Body of pancreas (tissue), 4 donors: ENCODE results near the gene ADGRB3.

Experiments
- POLR2A ChIP-seq, 3 donors: fragments of 450-650 bp; IDR thresholded peaks; one replicate each; pipeline ENCODE4 v1.6.1; 2016; ENCODE audit warnings: antibody characterized with exemption in 3 of 3, mild to moderate bottlenecking in 2 of 3
- TF ChIP-seq, protein P1 (sequence below), 7 experiments: fragments of 450-650 bp in 4 of 7; fragments of 200-600 bp in 3 of 7; sonication (generic) in 3 of 7; IDR thresholded peaks; one replicate each; pipeline ENCODE4 v1.5.1; 2016 to 2019; ENCODE audit warnings: antibody characterized with exemption in 7 of 7

DNA sequence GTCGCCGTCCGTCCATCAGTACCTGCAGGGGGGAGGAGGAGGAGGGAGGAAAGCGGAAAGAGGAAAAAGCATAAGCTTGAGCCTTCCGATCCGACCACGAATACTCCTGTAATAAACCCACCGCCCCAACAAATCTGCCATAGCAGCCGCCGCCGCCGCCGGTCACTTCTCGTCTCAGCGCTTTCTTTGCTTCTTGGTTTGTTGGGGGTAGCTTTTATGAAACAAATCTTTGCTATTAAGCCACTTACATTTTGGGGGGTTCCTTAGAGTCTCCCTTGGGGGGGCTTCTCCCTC lies 277 bp downstream of the ADGRB3 start:
- TF ChIP-seq, protein P1, sequence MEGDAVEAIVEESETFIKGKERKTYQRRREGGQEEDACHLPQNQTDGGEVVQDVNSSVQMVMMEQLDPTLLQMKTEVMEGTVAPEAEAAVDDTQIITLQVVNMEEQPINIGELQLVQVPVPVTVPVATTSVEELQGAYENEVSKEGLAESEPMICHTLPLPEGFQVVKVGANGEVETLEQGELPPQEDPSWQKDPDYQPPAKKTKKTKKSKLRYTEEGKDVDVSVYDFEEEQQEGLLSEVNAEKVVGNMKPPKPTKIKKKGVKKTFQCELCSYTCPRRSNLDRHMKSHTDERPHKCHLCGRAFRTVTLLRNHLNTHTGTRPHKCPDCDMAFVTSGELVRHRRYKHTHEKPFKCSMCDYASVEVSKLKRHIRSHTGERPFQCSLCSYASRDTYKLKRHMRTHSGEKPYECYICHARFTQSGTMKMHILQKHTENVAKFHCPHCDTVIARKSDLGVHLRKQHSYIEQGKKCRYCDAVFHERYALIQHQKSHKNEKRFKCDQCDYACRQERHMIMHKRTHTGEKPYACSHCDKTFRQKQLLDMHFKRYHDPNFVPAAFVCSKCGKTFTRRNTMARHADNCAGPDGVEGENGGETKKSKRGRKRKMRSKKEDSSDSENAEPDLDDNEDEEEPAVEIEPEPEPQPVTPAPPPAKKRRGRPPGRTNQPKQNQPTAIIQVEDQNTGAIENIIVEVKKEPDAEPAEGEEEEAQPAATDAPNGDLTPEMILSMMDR (IDR thresholded peaks at IDR 0.05) = no peak
- TF ChIP-seq POLR2A (IDR thresholded peaks at IDR 0.05) = no peak
